ENCODE data around the gene GARIN5B.
"Not testable (repeated sequence)": the region's sequence is repeated elsewhere in the genome, so short reads cannot be mapped to it uniquely, and the experiment has no call there.

The GARIN5B gene

GRCh38 chr19:55341595-55342531 lies 21.2 kb downstream of the GARIN5B start:
- TF ChIP-seq TAF1 (IDR thresholded peaks at IDR 0.05; ENCODE audit: borderline replicate concordance, low read depth, low read length) (no peak), POLR2A (IDR thresholded peaks at IDR 0.05; ENCODE audit: low read depth, low read length) (no peak), POLR2AphosphoS5 (IDR thresholded peaks at IDR 0.05; ENCODE audit: low read depth, low read length) (no peak)
- DNase-seq (ENCODE audit: insufficient read length) (no peak), FAIRE-seq (no peak)

- DNase-seq (ENCODE audit: insufficient read length) (peak; percentile 94), FAIRE-seq (peak; percentile 83)
- no peak for TF ChIP-seq POLR2A (IDR thresholded peaks at IDR 0.05; ENCODE audit: low read depth, low read length)
- TF ChIP-seq POLR2AphosphoS5 (IDR thresholded peaks at IDR 0.05; ENCODE audit: low read depth, low read length) = no peak
- TF ChIP-seq TAF1 (IDR thresholded peaks at IDR 0.05; ENCODE audit: borderline replicate concordance, low read depth, low read length) = no peak
These were observed 21.9 kb downstream of the GARIN5B start for GRCh38 chr19:55341171-55341588.

- FAIRE-seq = no peak
- TF ChIP-seq POLR2A (IDR thresholded peaks at IDR 0.05; ENCODE audit: low read depth, low read length) (no peak), POLR2AphosphoS5 (IDR thresholded peaks at IDR 0.05; ENCODE audit: low read depth, low read length) (no peak), TAF1 (IDR thresholded peaks at IDR 0.05; ENCODE audit: borderline replicate concordance, low read depth, low read length) (no peak)
- no peak for DNase-seq (ENCODE audit: insufficient read length)
These were observed 22.3 kb downstream of the GARIN5B start for GRCh38 chr19:55340784-55341147.

GRCh38 chr19:55339889-55340783 lies 22.9 kb downstream of the GARIN5B start:
- TF ChIP-seq POLR2A (IDR thresholded peaks at IDR 0.05; ENCODE audit: low read depth, low read length) = peak; percentile 70
- no peak for TF ChIP-seq TAF1 (IDR thresholded peaks at IDR 0.05; ENCODE audit: borderline replicate concordance, low read depth, low read length)
- FAIRE-seq = peak; percentile 42
- no peak for DNase-seq (ENCODE audit: insufficient read length)

GRCh38 chr19:55339105-55339888 lies 23.8 kb downstream of the GARIN5B start, which contains the start of gene KMT5C:
KMT5C (plus strand) TSS chr19:55339876; CDS start chr19:55341937, 2,061 bp downstream.
- FAIRE-seq = peak; percentile 100
- peak; percentile 98 for DNase-seq (ENCODE audit: insufficient read length)
- TF ChIP-seq TAF1 (IDR thresholded peaks at IDR 0.05; ENCODE audit: borderline replicate concordance, low read depth, low read length) (no peak), POLR2A (IDR thresholded peaks at IDR 0.05; ENCODE audit: low read depth, low read length) (no peak), POLR2AphosphoS5 (IDR thresholded peaks at IDR 0.05; ENCODE audit: low read depth, low read length) (no peak)

- FAIRE-seq (no peak), DNase-seq (ENCODE audit: insufficient read length) (no peak)
- TF ChIP-seq TAF1 (IDR thresholded peaks at IDR 0.05; ENCODE audit: borderline replicate concordance, low read depth, low read length) = no peak
- TF ChIP-seq POLR2AphosphoS5 (IDR thresholded peaks at IDR 0.05; ENCODE audit: low read depth, low read length) = no peak
- no peak for TF ChIP-seq POLR2A (IDR thresholded peaks at IDR 0.05; ENCODE audit: low read depth, low read length)
These were observed 27.0 kb downstream of the GARIN5B start for GRCh38 chr19:55336101-55336500.

- FAIRE-seq = no peak
- no peak for DNase-seq (ENCODE audit: insufficient read length)
- TF ChIP-seq POLR2AphosphoS5 (IDR thresholded peaks at IDR 0.05; ENCODE audit: low read depth, low read length) (no peak), TAF1 (IDR thresholded peaks at IDR 0.05; ENCODE audit: borderline replicate concordance, low read depth, low read length) (no peak), POLR2A (IDR thresholded peaks at IDR 0.05; ENCODE audit: low read depth, low read length) (no peak)
These were observed 29.2 kb downstream of the GARIN5B start for GRCh38 chr19:55333870-55334269.

GRCh38 chr19:55329791-55330190 lies 33.3 kb downstream of the GARIN5B start:
- not testable (repeated sequence) for FAIRE-seq; DNase-seq (ENCODE audit: insufficient read length)

GRCh38 chr19:55328774-55329318 lies 34.2 kb downstream of the GARIN5B start:
- FAIRE-seq; DNase-seq (ENCODE audit: insufficient read length): not testable (repeated sequence)

- FAIRE-seq (no peak), DNase-seq (ENCODE audit: insufficient read length) (no peak)
- TF ChIP-seq TAF1 (IDR thresholded peaks at IDR 0.05; ENCODE audit: borderline replicate concordance, low read depth, low read length) (no peak), POLR2AphosphoS5 (IDR thresholded peaks at IDR 0.05; ENCODE audit: low read depth, low read length) (no peak), POLR2A (IDR thresholded peaks at IDR 0.05; ENCODE audit: low read depth, low read length) (no peak)
These were observed 37.9 kb downstream of the GARIN5B start, which contains the start of gene TMEM150B for GRCh38 chr19:55325172-55325571. TMEM150B (minus strand) TSS chr19:55325341; CDS start chr19:55321036, 4,305 bp downstream.

GRCh38 chr19:55324662-55325061 lies 38.4 kb downstream of the GARIN5B start:
- no peak for DNase-seq (ENCODE audit: insufficient read length)
- TF ChIP-seq POLR2A (IDR thresholded peaks at IDR 0.05; ENCODE audit: low read depth, low read length) (no peak), TAF1 (IDR thresholded peaks at IDR 0.05; ENCODE audit: borderline replicate concordance, low read depth, low read length) (no peak), POLR2AphosphoS5 (IDR thresholded peaks at IDR 0.05; ENCODE audit: low read depth, low read length) (no peak)
- FAIRE-seq = no peak

Measured in GM12892 (cell line).